ENCODE data around the gene FRMD4A.
"Not testable (repeated sequence)": the region's sequence is repeated elsewhere in the genome, so short reads cannot be mapped to it uniquely, and the experiment has no call there.

Gene FRMD4A

GRCh38 chr10:13834581-13835286 is 496.0 kb downstream of the FRMD4A start:
- DNase-seq: no peak

DNA sequence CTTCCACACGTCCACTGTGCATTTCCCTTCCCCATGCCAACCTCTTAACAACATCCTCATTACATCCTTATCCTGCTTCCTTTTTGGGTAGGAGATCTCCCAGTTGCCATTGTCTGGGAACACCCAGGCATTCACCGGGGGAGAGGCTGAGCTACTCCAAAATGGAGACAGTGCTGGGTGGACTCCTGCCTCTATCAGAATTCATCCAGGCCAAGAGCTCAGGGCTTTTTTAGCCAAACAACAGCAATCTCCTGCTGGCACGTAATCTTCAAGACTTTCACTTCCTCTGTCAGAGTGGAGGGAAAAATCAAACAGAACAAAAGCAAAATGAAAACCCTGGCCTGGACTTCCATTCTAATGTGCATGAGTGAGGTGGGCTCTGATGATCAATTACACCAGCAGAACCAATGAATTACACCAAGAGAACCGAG is 499.0 kb downstream of the FRMD4A start:
- no peak for DNase-seq

GRCh38 chr10:13830385-13830784 is 500.3 kb downstream of the FRMD4A start:
- no peak for DNase-seq

DNA sequence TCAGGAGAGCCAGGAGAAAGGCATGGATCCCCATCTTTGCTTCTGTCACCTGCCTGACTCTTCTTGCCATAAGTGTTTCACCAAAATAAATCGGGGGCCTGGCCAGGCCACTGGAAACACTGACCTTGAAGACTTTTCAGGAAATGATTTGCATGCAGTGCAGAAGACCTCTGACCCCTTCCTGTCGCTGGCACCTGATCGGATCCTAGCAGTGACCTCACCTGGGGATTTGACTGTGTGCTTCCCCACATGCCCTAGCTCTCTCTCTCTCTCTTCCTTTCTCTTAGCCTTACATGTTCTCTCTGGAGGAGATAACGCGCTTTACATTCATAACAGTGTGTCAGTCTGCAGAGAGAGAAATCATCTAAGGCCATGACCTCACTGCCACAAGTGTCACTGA is 500.9 kb downstream of the FRMD4A start:
- DNase-seq: no peak

DNA sequence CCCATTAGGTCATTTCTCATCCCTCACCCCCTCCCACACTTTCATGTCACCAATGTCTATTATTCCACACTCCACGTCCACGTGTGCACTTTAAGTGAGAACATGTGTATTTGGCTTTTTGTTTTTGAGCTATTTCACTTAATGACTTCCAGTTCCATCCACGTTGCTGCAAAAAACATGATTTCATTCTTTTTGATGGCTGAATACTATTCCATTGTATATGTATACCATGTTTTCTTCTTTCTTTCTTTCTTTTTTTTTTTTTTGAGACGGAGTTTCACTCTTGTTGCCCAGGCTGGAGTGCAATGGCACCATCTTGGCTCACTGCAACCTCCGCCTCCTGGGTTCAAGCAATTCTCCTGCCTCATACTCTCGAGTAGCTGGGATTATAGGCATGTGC is 502.4 kb downstream of the FRMD4A start:
- not testable (repeated sequence) for DNase-seq

- DNase-seq: no peak
Observed at GRCh38 chr10:13827076-13827797, 503.5 kb downstream of the FRMD4A start.

DNA sequence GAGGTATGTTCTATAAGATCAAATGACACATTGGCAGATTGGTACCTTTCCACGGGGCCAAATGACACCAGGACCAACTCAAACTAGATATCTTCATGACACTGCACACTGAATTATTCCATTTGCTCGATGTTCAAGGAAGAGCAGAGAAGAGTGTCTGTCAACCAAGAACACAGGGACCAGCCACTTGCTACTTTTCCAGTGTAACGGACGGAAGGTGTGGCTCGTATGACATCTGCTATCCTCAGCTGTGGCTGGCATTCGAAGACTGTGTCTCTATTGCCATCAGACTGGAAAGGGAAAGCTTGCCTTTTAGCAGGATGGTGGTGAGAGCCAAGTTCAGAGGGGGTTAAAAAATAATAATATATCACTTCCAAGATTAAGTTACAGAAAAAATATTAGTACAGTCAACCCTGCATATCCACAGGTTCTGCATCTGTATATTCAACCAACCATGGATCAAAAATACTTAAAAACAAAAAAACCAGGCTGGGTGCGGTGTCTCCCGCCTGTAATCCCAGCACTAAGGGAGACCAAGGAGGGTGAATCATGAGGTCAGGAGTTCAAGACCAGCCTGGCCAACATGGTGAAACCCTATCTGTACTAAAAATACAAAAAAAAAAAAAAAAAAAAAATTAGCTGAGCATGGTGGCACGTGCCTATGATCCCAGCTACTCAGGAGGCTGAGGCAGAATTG is 506.9 kb downstream of the FRMD4A start:
- DNase-seq: no peak

- DNase-seq: no peak
Observed at GRCh38 chr10:13823096-13823708, 507.5 kb downstream of the FRMD4A start.

- no peak for DNase-seq
Observed at GRCh38 chr10:13822490-13822889, 508.2 kb downstream of the FRMD4A start.

GRCh38 chr10:13820964-13821337 is 509.8 kb downstream of the FRMD4A start:
- DNase-seq: no peak

GRCh38 chr10:13820119-13820963 is 510.4 kb downstream of the FRMD4A start:
- DNase-seq: no peak

DNA sequence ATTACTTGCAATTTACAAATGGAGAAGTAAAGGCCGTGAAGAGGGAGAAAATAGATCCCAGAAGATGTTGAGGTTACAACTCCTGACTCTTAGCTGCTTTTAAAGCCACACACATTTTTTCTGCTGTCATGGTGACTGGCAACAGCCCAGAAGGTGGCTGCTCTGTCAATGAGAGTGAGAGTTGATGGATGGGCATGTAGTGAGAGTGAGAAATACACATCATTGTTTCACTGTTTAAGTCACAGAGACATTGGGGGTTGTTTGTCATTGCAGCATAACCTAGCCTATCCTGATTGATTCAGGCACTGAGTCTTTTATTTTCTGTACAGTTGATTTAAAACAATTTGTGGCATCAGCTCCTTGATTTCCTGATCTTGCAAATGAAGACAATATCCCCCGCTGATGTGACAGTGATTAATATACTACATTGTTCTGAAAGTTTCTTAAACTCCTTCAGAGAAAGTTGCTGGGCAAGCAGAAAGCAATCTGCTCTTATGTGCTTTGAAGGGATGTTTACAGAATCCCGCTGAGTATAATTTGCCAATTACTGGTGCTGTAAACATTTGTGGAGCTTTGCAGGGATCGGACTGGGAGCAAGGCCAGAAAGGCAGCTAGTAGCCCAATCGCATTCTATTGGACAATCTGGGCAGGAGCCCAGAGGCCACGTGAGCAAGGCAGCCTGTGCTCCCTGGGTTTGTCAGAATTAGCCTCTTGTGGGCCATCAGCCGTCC is 514.4 kb downstream of the FRMD4A start:
- no peak for DNase-seq

GRCh38 chr10:13815756-13816155 is 515.0 kb downstream of the FRMD4A start:
- DNase-seq: no peak

DNA sequence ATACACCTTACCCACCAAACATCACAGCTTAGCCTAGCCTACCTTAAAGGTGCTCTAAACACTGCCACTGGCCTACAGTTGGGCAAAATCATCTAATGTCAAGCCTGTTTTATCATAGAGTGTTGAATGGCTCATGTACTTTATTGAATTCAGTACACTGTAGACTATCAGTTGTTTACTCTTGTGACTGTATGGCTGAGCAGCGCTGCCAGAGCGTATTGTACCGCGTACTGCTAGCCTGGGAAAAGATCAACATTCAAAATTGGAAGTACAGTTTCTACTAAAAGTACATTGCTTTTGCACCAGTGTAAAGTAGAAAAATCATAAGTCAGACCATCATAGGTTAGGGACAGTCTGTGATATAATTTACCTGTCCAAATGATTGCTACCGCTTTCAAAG is 517.2 kb downstream of the FRMD4A start:
- no peak for DNase-seq

- DNase-seq: no peak
Observed at GRCh38 chr10:13812804-13813203, 517.9 kb downstream of the FRMD4A start.

DNA sequence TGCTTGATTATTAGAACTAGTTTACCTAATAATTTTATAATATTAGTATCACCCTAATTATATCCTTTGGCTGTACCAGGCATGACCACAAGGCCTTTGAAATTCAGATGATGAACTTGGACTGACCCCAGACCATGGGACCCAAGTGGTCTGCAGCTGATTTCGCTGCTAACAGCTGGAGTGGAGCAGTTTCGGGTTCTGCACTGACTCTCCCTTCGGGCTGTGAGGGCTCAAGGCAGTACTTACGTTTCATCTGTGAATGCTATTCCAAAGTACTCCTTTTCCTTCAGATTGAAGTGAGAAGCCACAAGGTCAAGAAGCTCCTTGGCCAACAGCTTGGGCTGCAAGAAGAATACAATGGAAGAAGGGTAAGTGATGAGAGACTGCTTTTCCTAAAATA is 520.2 kb downstream of the FRMD4A start:
- DNase-seq: no peak

DNA sequence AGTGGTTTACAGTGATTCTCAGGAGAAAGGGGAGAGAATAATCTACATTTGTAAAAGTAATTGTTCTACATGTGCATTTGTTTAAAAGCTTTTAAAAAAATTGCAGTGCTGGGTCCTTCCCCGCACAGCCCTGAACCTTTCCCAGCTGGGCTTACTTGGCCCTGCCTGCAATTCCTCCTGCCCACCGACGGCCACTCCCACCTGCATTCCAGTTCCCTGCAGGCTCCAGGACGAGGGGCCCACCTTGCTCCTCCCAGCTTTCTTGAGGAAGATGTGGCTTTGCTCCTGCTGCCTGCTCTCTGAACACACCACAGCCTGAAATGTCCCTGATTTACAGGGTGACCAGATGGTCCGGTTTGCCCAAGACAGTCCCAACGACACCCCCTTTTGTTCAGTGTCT is 521.3 kb downstream of the FRMD4A start:
- DNase-seq: no peak

DNA sequence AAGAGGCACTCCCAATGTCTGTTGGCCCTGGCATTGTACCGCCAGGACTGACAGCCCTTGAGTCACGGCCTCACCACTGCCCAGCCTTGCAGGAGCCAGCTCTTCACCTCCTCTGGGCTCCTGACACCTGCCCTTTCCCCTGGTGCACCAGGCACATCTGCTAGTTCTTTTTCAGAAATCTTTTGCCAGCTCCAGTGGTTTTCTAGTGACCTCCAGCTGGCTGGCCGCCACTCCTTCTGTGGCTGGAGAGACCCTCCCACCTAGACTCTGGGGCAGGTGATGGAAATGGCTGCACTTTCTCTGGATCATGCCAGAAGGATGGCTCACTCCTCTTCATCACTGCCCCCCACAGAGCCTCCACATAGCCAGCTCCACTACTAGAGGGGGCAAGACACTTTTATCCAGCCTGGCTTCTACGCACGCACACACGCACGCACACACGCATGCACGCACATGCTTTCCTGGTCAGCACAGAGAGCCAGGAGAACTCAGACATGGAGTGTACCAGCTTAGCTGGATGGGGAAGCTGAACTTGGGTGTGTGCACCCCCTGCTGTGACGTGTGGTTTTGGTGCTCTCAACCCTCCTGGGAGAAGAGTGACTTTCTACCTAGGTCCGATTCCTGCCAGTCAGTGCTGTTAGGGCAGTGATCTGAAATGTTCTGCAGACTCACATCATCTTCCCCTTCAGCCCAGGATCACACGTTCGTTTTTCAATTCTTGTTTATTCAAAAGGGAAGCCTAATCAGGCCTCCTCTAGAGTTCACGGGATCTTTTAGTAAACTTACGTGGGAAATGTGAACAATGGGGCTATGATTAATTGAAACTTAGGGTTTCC is 522.0 kb downstream of the FRMD4A start:
- no peak for DNase-seq

DNA sequence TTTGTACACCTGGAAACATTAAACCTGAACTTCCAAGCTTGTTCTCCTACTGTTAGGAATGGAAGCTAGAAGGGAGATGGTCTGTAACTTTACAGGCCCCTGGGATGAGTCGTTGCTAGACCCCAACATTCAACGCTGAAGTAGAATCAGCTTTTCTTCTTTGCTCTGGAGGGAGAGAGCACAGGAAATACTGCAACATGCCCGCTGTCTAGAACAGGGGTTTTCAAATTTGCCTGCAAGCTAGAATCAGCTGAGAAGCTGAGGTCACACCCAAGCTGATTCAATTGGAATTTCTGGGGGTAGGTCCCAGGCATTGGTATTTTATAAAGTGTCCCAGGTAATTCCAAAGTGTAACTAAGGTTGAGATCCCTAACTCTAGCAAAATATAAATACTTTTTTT is 524.3 kb downstream of the FRMD4A start:
- no peak for DNase-seq

Measured in central memory CD4-positive, alpha-beta T cell (primary cell).